ENCODE data around the gene STAT5B. TPM values are rescaled to one million over a fixed set of nuclear protein-coding genes. Genes with fewer than 3 reads are reported as not detected.

The STAT5B gene
- total and polyA plus RNA-seq, 7 donors: 15.9 to 90.1 (median 68.8) TPM

DNA sequence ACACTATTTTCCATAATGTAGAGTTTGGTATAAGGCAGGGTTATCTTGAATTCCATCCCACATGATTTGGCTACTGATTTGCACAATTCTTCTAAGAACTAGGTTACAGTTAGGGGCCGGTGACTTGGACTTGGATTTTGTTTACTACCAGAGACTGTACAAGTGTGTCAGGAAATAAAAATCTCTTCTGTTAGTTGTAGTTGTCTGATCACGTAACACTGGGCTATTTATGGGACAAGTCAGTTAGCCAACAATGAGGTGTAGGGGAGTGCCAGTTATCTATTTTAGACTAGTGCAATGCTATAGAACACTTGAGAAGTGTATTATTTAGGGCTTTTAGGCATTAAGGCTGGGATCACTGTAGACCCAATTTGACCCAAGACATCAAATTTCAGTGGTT is 42.2 kb downstream of the STAT5B start:
- no peaks in the 10 kb centered on the region for H3K9me3 ChIP-seq
- ATAC-seq (peak; percentile 93 to 96 (median 95)), DNase-seq (no peak)
- TF ChIP-seq, protein P1, sequence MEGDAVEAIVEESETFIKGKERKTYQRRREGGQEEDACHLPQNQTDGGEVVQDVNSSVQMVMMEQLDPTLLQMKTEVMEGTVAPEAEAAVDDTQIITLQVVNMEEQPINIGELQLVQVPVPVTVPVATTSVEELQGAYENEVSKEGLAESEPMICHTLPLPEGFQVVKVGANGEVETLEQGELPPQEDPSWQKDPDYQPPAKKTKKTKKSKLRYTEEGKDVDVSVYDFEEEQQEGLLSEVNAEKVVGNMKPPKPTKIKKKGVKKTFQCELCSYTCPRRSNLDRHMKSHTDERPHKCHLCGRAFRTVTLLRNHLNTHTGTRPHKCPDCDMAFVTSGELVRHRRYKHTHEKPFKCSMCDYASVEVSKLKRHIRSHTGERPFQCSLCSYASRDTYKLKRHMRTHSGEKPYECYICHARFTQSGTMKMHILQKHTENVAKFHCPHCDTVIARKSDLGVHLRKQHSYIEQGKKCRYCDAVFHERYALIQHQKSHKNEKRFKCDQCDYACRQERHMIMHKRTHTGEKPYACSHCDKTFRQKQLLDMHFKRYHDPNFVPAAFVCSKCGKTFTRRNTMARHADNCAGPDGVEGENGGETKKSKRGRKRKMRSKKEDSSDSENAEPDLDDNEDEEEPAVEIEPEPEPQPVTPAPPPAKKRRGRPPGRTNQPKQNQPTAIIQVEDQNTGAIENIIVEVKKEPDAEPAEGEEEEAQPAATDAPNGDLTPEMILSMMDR (IDR thresholded peaks at IDR 0.05): no peak
- intact Hi-C loops (cut with DNase I): loop anchor here (5.0 kb wide), 1 partner anchor 43 kb away; the partner anchor contains the start of gene STAT5B (in 2 of the 2)
- peaks cover 43% of the 10 kb centered on the region for H3K4me1 ChIP-seq
- no peaks in the 10 kb centered on the region for H3K36me3 ChIP-seq (ENCODE audit: insufficient read depth in 1 of 2, low read depth in 1 of 2)
- peak overlapping the region; percentile 88 for H3K27ac ChIP-seq
- peak overlapping the region; percentile 31 for H3K4me3 ChIP-seq
- 17 to 32% (median 19%) methylated on average over 2 of the region's 2 CpGs for WGBS, 3 donors
- no peaks in the 10 kb centered on the region for H3K27me3 ChIP-seq (ENCODE audit: insufficient read depth in 3 of 3, low read length in 2 of 3)

DNA sequence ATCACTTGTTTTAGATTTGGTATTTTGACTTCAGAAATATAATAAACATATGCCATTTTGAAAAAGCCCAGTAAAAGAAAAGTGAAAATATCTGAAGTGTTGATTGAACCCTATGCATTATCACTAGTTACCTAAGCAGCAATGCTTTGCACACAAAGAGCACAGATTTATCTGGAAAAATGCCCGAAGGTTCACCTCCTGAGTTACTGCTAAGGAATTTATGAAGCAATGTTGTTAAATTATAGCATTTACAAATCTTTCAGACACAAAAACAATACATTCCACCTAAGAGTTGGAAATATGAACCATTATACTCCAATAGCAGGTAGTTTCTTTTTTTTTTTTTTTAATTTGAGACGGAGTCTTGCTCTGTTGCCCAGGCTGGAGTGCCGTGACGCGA is 43.0 kb downstream of the STAT5B start:
- no peaks in the 10 kb centered on the region for H3K36me3 ChIP-seq (ENCODE audit: insufficient read depth in 1 of 2, low read depth in 1 of 2)
- peaks cover 51% of the 10 kb centered on the region for H3K4me1 ChIP-seq
- H3K27me3 ChIP-seq (ENCODE audit: insufficient read depth in 3 of 3, low read length in 2 of 3): no peaks in the 10 kb centered on the region
- H3K4me3 ChIP-seq: no peak overlapping the region
- ATAC-seq: no peak
- H3K27ac ChIP-seq: peak overlapping the region; percentile 88
- intact Hi-C loops (cut with DNase I): loop anchor here (5.0 kb wide), 1 partner anchor 44 kb away; the partner anchor contains the start of gene STAT5B (in 2 of the 2)
- no peak for DNase-seq
- no peaks in the 10 kb centered on the region for H3K9me3 ChIP-seq
- TF ChIP-seq, protein P1 (IDR thresholded peaks at IDR 0.05): no peak
- WGBS, 3 donors: 72 to 91% (median 74%) methylated on average over 5 of the region's 5 CpGs

DNA sequence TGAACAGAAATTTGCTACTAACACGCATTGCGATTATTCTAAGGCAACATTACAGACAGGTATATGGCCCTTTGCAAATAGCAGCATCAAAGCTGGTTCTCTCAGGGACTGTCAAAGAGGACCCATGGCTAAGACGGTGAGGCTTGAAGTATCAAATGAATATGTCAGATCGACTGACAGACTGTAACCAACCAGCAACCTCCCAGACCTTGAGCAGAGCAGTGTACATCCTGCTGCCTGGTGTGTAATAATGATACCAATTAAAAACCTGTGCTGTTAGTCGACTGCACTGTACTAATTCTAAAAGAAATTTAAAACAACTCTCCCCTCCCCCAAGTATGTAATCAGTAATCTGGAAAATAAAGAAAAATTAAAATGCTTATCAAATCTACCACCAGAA is 46.0 kb downstream of the STAT5B start:
- Histone ChIP-seq H3K27me3 (ENCODE audit: insufficient read depth in 3 of 3, low read length in 2 of 3) (no peaks in the 10 kb centered on the region), H3K9me3 (no peaks in the 10 kb centered on the region), H3K4me1 (peaks cover 55% of the 10 kb centered on the region), H3K4me3 (no peak overlapping the region), H3K36me3 (ENCODE audit: insufficient read depth in 1 of 2, low read depth in 1 of 2) (peaks cover 0 to 16% of the 10 kb centered on the region in 2 donors), H3K27ac (peak overlapping the region; percentile 83)
- ATAC-seq (no peak), DNase-seq (no peak)
- intact Hi-C loops (cut with DNase I): loop anchor here (5.0 kb wide), 1 partner anchor 47 kb away; the partner anchor contains the start of gene STAT5B (in 2 of the 2)
- 54 to 71% (median 61%) methylated on average over 5 of the region's 5 CpGs for WGBS, 3 donors
- TF ChIP-seq, protein P1 (IDR thresholded peaks at IDR 0.05): no peak

DNA sequence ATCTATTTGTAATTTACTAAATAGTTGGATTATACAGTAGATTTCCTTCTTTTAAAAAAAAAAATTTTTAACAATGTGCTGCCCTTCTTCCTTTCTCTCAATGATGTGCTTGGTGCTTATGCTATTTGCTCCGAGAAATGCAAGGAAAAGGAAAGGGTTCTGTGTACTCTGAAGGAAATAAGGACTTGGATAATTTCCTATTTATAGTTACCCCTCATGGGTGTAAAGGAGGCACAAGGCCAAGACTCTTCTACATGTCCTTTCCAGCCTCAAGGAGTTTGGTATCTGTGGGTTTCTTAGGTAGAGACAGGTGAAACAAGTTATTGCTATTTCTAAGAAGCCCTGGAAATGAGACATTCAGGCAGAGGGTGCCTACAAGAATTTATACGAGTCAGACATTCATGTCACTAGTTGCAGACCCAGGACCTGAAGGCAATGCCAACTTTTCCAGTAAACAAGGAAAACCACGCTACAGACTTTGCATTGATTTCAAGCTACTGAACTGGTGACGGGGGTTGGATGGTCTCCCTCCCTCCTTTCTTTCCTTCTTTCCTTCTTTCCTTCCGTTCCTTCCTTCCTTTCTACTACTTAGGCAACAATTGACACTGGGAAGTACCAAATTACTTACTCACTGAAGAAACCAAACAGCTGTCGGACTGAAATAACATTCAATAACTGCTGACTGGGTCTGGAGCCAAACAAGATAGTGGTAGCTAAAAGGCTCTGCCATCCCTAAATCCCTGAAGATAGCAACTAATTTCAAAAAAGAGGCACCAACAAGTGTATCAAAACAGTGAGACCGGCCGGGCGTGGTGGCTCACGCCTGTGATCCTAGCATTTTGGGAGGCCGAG is 48.1 kb downstream of the STAT5B start:
- Histone ChIP-seq H3K27me3 (ENCODE audit: insufficient read depth in 3 of 3, low read length in 2 of 3) (no peaks in the 10 kb centered on the region), H3K27ac (peak overlapping the region; percentile 83), H3K36me3 (ENCODE audit: insufficient read depth in 1 of 2, low read depth in 1 of 2) (peaks cover 0 to 34% of the 10 kb centered on the region in 2 donors), H3K4me1 (peaks cover 35% of the 10 kb centered on the region), H3K4me3 (peak overlapping the region; percentile 26), H3K9me3 (no peaks in the 10 kb centered on the region)
- TF ChIP-seq, protein P1 (IDR thresholded peaks at IDR 0.05): no peak
- peak; percentile 89 to 93 (median 91) for ATAC-seq
- WGBS, 3 donors: 28 to 39% (median 30%) methylated on average over 11 of the region's 11 CpGs
- intact Hi-C loops (cut with DNase I): no loop called here
- no peak for DNase-seq

Measured in psoas muscle (tissue), 8 donors.